ENCODE data around the gene FBXO41.
"Not testable (repeated sequence)": the region's sequence is repeated elsewhere in the genome, so short reads cannot be mapped to it uniquely, and the experiment has no call there.

The FBXO41 gene

DNA sequence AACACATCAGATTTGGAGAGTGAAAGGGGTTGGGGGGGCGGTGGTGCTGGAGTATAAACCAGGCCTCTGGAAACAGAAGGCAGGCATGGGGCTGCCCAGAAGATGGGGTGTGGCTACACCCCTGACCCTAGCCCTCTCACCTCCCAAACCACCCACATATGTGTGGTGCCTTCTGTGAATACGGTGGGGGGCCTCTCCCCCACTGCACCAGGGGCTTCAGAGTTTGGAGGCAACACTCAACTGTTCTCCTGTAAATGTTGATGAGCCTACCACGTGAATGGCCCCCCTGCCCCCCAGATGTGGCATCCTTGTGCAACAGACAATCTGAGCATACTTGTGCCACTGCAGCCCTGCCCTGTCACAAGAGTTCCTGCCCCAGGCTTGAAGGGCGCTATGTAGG, 19.5 kb downstream of the FBXO41 start:
- H3K27ac ChIP-seq (ENCODE audit: low read depth, low read length), result no peak overlapping the region
- H3K27me3 ChIP-seq (ENCODE audit: control insufficient read depth, low read length), result no peaks in the 10 kb centered on the region
- no peaks in the 10 kb centered on the region; the same call in 1 of the 2 replicates for H3F3A ChIP-seq (ENCODE audit: control insufficient read depth, insufficient read depth)
- H3K4me2 ChIP-seq (ENCODE audit: low read length), result no peak overlapping the region
- H3K9me3 ChIP-seq (ENCODE audit: control insufficient read depth, insufficient read depth, low read length), result no peaks in the 10 kb centered on the region
- H3K4me1 ChIP-seq (ENCODE audit: control insufficient read depth, low read length), result peaks cover 1% of the 10 kb centered on the region
- H3K9me2 ChIP-seq (replicated peaks; ENCODE audit: control insufficient read depth, low read length), result no peaks in the 10 kb centered on the region
- TF ChIP-seq EZH2phosphoT487 (IDR thresholded peaks at IDR 0.05; ENCODE audit: borderline replicate concordance, low read length), result no peak
- TF ChIP-seq, protein P1, sequence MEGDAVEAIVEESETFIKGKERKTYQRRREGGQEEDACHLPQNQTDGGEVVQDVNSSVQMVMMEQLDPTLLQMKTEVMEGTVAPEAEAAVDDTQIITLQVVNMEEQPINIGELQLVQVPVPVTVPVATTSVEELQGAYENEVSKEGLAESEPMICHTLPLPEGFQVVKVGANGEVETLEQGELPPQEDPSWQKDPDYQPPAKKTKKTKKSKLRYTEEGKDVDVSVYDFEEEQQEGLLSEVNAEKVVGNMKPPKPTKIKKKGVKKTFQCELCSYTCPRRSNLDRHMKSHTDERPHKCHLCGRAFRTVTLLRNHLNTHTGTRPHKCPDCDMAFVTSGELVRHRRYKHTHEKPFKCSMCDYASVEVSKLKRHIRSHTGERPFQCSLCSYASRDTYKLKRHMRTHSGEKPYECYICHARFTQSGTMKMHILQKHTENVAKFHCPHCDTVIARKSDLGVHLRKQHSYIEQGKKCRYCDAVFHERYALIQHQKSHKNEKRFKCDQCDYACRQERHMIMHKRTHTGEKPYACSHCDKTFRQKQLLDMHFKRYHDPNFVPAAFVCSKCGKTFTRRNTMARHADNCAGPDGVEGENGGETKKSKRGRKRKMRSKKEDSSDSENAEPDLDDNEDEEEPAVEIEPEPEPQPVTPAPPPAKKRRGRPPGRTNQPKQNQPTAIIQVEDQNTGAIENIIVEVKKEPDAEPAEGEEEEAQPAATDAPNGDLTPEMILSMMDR (IDR thresholded peaks at IDR 0.05; ENCODE audit: low read depth, low read length, poor library complexity, severe bottlenecking), result no peak
- no peak overlapping the region for H3K4me3 ChIP-seq (ENCODE audit: low read length)
- peaks cover 7% of the 10 kb centered on the region; the same call in 1 of the 2 replicates for H4K20me1 ChIP-seq (ENCODE audit: control insufficient read depth, insufficient read depth, low read depth, low read length)
- H3K79me2 ChIP-seq (ENCODE audit: control insufficient read depth, low read length), result peaks cover 33% of the 10 kb centered on the region
- peaks cover 81% of the 10 kb centered on the region for H3K36me3 ChIP-seq (ENCODE audit: control insufficient read depth, low read length)

DNA sequence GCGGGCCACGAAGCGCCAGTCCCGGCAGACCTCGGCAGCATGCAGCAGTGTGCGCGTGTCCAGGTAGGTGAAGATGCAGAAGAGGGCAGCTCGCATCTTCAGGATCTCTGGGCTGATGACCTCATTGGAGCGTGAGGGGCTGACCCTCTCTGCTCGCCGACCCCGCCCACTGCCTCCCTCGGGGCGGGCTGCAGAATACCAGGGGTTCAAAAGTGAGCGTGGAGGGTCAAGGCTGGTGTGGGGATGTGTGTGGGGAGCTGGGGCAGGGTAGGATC, 20.0 kb downstream of the FBXO41 start:
- H3K9me3 ChIP-seq (ENCODE audit: control insufficient read depth, insufficient read depth, low read length), result no peaks in the 10 kb centered on the region
- H3K4me2 ChIP-seq (ENCODE audit: low read length), result no peak overlapping the region
- no peaks in the 10 kb centered on the region for H3K27me3 ChIP-seq (ENCODE audit: control insufficient read depth, low read length)
- no peaks in the 10 kb centered on the region; the same call in 1 of the 2 replicates for H3K4me1 ChIP-seq (ENCODE audit: control insufficient read depth, low read length)
- H4K20me1 ChIP-seq (ENCODE audit: control insufficient read depth, insufficient read depth, low read depth, low read length), result peaks cover 7% of the 10 kb centered on the region; the same call in 1 of the 2 replicates
- H3K79me2 ChIP-seq (ENCODE audit: control insufficient read depth, low read length), result peaks cover 30% of the 10 kb centered on the region
- no peak for TF ChIP-seq EZH2phosphoT487 (IDR thresholded peaks at IDR 0.05; ENCODE audit: borderline replicate concordance, low read length)
- TF ChIP-seq, protein P1 (IDR thresholded peaks at IDR 0.05; ENCODE audit: low read depth, low read length, poor library complexity, severe bottlenecking), result no peak
- no peaks in the 10 kb centered on the region for H3K9me2 ChIP-seq (replicated peaks; ENCODE audit: control insufficient read depth, low read length)
- no peak overlapping the region for H3K27ac ChIP-seq (ENCODE audit: low read depth, low read length)
- H3K36me3 ChIP-seq (ENCODE audit: control insufficient read depth, low read length), result peaks cover 85% of the 10 kb centered on the region
- H3K4me3 ChIP-seq (ENCODE audit: low read length), result no peak overlapping the region
- no peaks in the 10 kb centered on the region; the same call in 1 of the 2 replicates for H3F3A ChIP-seq (ENCODE audit: control insufficient read depth, insufficient read depth)

DNA sequence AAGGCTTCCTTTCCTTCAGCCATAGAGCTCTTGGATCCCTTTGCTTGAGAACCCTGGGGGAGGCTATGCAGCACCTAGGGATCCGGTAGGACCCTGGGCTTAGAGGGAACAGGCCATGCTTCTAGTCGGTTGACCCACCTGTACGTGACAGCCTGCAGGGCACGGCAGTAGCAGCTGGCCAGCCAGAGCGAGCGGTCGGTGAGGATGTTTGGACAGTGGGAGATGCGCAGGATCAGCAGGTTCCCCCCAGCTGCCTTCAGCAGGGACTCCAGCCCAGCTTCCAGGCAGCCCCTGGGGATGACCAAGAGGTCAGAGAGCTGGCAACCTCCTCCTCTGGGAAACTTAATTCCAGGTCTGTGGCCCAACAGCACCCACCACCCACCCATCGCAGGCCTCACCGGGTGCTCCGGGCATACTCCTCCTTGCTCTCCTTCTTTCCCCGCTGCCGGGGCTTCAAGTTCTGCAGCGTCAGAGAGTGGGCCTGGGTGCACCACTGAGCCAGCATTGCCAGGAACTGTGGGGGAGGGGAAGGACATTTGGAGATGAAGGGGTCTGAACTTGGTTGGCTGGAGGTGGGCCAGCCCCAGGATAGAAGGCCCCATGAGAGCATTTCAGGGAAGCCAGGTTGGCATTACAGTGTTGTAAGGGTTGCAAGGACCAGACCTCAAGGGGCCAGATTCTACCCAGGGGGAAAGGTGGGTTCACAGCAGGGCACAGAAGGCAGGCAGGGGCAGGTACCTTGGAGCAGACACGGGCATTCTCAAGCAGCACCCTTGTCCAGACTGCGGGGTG, 20.5 kb downstream of the FBXO41 start:
- no peaks in the 10 kb centered on the region; the same call in 1 of the 2 replicates for H3F3A ChIP-seq (ENCODE audit: control insufficient read depth, insufficient read depth)
- H3K9me2 ChIP-seq (replicated peaks; ENCODE audit: control insufficient read depth, low read length), result no peaks in the 10 kb centered on the region
- TF ChIP-seq EZH2phosphoT487 (IDR thresholded peaks at IDR 0.05; ENCODE audit: borderline replicate concordance, low read length), result no peak
- TF ChIP-seq, protein P1 (IDR thresholded peaks at IDR 0.05; ENCODE audit: low read depth, low read length, poor library complexity, severe bottlenecking), result no peak
- no peak overlapping the region for H3K27ac ChIP-seq (ENCODE audit: low read depth, low read length)
- no peak overlapping the region for H3K4me2 ChIP-seq (ENCODE audit: low read length)
- no peaks in the 10 kb centered on the region for H3K9me3 ChIP-seq (ENCODE audit: control insufficient read depth, insufficient read depth, low read length)
- peaks cover 7% of the 10 kb centered on the region; the same call in 1 of the 2 replicates for H4K20me1 ChIP-seq (ENCODE audit: control insufficient read depth, insufficient read depth, low read depth, low read length)
- H3K27me3 ChIP-seq (ENCODE audit: control insufficient read depth, low read length), result no peaks in the 10 kb centered on the region
- peaks cover 87% of the 10 kb centered on the region for H3K36me3 ChIP-seq (ENCODE audit: control insufficient read depth, low read length)
- peaks cover 26% of the 10 kb centered on the region for H3K79me2 ChIP-seq (ENCODE audit: control insufficient read depth, low read length)
- no peak overlapping the region for H3K4me3 ChIP-seq (ENCODE audit: low read length)
- peaks cover 2% of the 10 kb centered on the region; the same call in 1 of the 2 replicates for H3K4me1 ChIP-seq (ENCODE audit: control insufficient read depth, low read length)

DNA sequence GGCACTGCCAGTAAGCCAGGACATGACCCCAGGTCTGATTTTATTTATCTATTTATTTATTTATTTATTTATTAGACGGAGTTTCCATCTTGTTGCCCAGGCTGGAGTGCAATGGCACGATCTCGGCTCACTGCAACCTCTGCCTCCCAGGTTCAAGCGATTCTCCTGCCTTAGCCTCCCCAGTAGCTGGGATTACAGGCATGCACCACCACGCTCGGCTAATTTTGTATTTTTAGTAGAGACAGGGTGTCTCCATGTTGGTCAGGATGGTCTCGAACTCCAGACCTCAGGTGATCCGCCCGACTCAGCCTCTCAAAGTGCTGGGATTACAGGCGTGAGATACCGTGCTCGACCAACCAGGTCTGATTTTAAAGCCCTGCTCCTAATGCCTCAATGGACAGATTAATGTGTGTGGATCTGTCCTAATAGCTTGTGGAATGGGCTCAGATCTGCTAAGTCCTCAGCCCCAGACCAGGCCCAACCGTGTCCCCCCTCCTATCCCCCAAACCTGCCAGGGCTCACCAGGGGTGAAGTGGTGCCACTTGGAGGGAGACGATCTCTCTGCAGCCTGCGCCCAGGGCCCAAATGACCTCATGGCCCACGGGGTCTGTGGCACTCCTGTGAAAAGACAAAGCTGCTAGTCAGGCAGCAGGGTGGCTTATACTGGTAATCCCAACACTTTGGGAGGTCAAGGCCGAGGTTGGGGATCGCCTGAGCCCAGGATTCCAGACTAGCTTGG, 21.4 kb downstream of the FBXO41 start:
- not testable (repeated sequence) for H3K4me2 ChIP-seq (ENCODE audit: low read length); H4K20me1 ChIP-seq (ENCODE audit: control insufficient read depth, insufficient read depth, low read depth, low read length); H3K27ac ChIP-seq (ENCODE audit: low read depth, low read length)

More for the DNA sequence above, 21.4 kb downstream of the FBXO41 start:
- Histone ChIP-seq H3K4me1 (ENCODE audit: control insufficient read depth, low read length) (peaks cover 11% of the 10 kb centered on the region), H3K36me3 (ENCODE audit: control insufficient read depth, low read length) (peaks cover 87% of the 10 kb centered on the region), H3K79me2 (ENCODE audit: control insufficient read depth, low read length) (peaks cover 18% of the 10 kb centered on the region)
- not testable (repeated sequence) for H3K9me3 ChIP-seq (ENCODE audit: control insufficient read depth, insufficient read depth, low read length); H3K27me3 ChIP-seq (ENCODE audit: control insufficient read depth, low read length); H3K9me2 ChIP-seq (replicated peaks; ENCODE audit: control insufficient read depth, low read length); H3K4me3 ChIP-seq (ENCODE audit: low read length); H3F3A ChIP-seq (ENCODE audit: control insufficient read depth, insufficient read depth)
